Metanephros (tissue), 2 donors: ENCODE measurements around the gene HYDIN. TPM values are rescaled to one million over a fixed set of nuclear protein-coding genes. Genes with fewer than 3 reads are reported as not detected.

Experiments
- small RNA-seq: library from RNA; depleted of rRNA; stranded (forward); fragments of <200 nt; gene quantifications from one replicate; pipeline ENCODE3, GENCODE V24; 2014; ENCODE audit warnings: low replicate concordance
- total RNA-seq: library from RNA; depleted of rRNA; stranded (reverse); fragments of >200 nt; gene quantifications from one replicate; pipeline ENCODE4 v1.2.3, GENCODE V29; 2014

HYDIN gene
- total RNA-seq: 17.9 TPM

DNA sequence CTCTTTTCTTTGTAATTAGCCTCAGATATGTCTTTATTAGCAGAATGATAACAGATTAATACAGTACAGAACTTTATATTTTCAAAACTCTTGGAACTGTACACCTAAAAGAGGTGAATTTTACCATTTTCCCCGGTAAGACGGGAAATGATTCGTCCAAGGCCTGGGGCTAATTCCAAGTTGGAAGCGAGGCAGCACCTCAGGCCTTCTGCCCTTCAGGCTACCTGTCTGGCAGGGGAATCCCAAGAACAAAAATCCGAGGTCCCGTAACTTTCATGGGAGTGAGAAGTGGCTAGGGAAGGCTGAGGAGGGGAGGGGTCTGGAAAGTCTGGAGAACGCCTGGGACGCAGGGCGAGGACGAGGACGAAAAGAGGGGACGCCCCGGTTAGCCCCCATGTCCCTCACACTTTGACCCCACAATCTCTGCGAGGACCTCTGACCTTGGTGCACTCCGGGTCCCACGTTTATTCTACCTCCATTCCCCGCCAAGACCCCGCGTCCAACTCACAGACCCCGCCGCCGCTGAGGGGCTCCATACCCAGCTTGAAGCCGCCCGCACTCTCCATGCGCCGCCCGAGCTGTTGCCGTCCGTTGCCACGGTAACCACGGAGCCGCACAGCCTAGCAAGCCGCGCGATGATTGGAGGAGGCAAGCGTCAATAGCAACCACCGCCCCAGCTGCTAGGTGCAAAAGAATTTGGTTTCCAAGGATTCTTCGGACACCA lies at the start of gene HYDIN:
Gene HYDIN, minus strand, starts transcription at position 601 of the 724 bp plus-strand sequence. CDS start 43,827 bp downstream, outside the sequence.

DNA sequence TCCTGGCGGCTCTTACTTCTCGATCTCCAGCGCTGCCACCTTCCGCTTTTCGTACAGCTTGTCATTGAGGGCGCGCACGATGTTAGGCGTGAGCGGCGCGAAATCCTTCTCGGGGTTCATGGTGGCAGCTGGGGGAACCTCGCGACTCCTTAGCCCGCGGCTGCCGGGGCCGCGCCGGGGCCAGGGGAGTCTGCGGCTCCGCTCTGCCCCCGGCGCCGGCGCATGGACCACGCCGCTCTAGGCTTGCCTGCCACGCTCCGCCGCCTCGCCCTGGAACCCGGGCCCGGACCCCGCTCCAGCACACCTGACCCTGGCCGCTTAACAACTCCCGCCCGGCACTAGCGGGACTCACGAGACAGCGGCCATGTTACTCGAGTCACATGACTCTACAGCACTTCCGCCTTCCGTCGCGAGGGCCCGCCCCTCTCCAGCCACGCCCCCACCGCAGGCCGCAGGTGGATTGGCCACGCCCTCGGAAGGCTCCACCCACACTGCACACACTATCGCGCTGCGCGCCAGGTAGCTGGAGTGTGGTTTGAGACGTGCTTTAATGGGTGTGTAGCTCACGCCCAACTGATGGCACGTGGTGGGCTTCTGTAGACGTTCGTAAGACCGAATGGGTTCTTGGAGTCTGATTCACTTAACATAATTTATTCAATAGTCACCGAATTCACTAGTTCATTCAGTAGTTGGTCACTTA lies 429.6 kb downstream of the HYDIN start, which contains the start of gene VAC14:
Gene VAC14, minus strand, starts transcription at position 378 of the 700 bp plus-strand sequence. Its CDS starts 258 bp downstream, at position 120.

Small RNA genes lying within 50 kb of the gene (small RNA-seq; reads per million reads assigned to genes)
- not detected for gene RNU6ATAC25P

Other genes starting within 250 kb of the HYDIN start
- 44.3 TPM for gene CMTR2, start 58.7 kb upstream of the HYDIN start, total RNA-seq
- 0.47 TPM for gene CALB2, start 128.0 kb upstream of the HYDIN start, total RNA-seq
- not detected for gene TLE7, start 211.3 kb upstream of the HYDIN start, total RNA-seq
- gene ZNF23, start 231.5 kb upstream of the HYDIN start, total RNA-seq: 7.1 TPM